Measurements from ENCODE around the gene NAT8.

DNA sequence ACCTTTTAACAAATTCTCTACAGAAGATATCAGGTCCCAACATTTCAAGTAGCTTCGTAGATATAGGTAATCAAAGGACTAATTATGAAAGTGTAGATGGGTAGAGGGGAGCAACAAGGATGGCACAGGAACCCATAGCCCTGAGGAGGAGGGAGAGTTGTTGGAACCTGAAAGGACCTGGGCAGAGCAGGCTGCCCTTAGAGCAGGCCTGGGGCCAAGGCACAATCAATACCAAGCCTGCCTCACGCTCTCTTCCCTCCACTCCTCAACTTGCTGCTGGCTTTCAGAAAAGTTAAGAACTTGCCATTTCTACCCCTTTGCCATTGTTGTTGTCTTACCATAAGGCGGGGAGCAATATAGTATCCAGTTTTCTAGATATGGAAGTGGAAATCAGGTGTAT, 10.1 kb upstream of the NAT8 start:
- TF ChIP-seq, protein P1, sequence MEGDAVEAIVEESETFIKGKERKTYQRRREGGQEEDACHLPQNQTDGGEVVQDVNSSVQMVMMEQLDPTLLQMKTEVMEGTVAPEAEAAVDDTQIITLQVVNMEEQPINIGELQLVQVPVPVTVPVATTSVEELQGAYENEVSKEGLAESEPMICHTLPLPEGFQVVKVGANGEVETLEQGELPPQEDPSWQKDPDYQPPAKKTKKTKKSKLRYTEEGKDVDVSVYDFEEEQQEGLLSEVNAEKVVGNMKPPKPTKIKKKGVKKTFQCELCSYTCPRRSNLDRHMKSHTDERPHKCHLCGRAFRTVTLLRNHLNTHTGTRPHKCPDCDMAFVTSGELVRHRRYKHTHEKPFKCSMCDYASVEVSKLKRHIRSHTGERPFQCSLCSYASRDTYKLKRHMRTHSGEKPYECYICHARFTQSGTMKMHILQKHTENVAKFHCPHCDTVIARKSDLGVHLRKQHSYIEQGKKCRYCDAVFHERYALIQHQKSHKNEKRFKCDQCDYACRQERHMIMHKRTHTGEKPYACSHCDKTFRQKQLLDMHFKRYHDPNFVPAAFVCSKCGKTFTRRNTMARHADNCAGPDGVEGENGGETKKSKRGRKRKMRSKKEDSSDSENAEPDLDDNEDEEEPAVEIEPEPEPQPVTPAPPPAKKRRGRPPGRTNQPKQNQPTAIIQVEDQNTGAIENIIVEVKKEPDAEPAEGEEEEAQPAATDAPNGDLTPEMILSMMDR (IDR thresholded peaks at IDR 0.05) = no peak
- TF ChIP-seq POLR2A (IDR thresholded peaks at IDR 0.05) (no peak), POLR2AphosphoS5 (IDR thresholded peaks at IDR 0.05) (no peak)
